BLaER1 (cell line): ENCODE results near the gene TGM1.
A peak's percentile ranks its signal among the peaks of the same experiment; 100 is the strongest.

Experiments
- H3K27ac ChIP-seq: shearing (Covaris generic); formaldehyde crosslinking; 2 replicates; pipeline ENCODE4 v1.8.1; 2022
- H3K27me3 ChIP-seq: shearing (Covaris generic); formaldehyde crosslinking; 2 replicates; pipeline ENCODE4 v1.8.1; 2022
- H3K36me3 ChIP-seq: shearing (Covaris generic); formaldehyde crosslinking; 2 replicates; pipeline ENCODE4 v1.8.1; 2022
- H3K4me1 ChIP-seq: shearing (Covaris generic); formaldehyde crosslinking; 2 replicates; pipeline ENCODE4 v1.8.1; 2022
- H3K4me2 ChIP-seq: shearing (Covaris generic); formaldehyde crosslinking; 2 replicates; pipeline ENCODE4 v1.8.1; 2022
- H3K4me3 ChIP-seq: shearing (Covaris generic); formaldehyde crosslinking; 2 replicates; pipeline ENCODE4 v1.8.1; 2022
- H3K9ac ChIP-seq: shearing (Covaris generic); formaldehyde crosslinking; 2 replicates; pipeline ENCODE4 v1.8.1; 2022
- H3K9me3 ChIP-seq: shearing (Covaris generic); formaldehyde crosslinking; 2 replicates; pipeline ENCODE4 v1.8.1; 2022
- H4K20me1 ChIP-seq: shearing (Covaris generic); formaldehyde crosslinking; 2 replicates; pipeline ENCODE4 v1.8.1; 2022
- Cebpa-rat ChIP-seq: shearing (Covaris generic); IDR thresholded peaks from 2 replicates; pipeline ENCODE4 v1.8.1; 2022

The TGM1 gene

GRCh38 chr14:24292118-24292807, 29.3 kb upstream of the TGM1 start:
- Histone ChIP-seq H3K9me3 (no peaks in the 10 kb centered on the region), H4K20me1 (no peaks in the 10 kb centered on the region), H3K9ac (no peak overlapping the region), H3K27me3 (no peaks in the 10 kb centered on the region), H3K4me2 (no peak overlapping the region), H3K36me3 (peaks cover 57% of the 10 kb centered on the region), H3K27ac (no peak overlapping the region), H3K4me3 (no peak overlapping the region), H3K4me1 (peaks cover 29% of the 10 kb centered on the region)
- TF ChIP-seq Cebpa-rat, result no peak

DNA sequence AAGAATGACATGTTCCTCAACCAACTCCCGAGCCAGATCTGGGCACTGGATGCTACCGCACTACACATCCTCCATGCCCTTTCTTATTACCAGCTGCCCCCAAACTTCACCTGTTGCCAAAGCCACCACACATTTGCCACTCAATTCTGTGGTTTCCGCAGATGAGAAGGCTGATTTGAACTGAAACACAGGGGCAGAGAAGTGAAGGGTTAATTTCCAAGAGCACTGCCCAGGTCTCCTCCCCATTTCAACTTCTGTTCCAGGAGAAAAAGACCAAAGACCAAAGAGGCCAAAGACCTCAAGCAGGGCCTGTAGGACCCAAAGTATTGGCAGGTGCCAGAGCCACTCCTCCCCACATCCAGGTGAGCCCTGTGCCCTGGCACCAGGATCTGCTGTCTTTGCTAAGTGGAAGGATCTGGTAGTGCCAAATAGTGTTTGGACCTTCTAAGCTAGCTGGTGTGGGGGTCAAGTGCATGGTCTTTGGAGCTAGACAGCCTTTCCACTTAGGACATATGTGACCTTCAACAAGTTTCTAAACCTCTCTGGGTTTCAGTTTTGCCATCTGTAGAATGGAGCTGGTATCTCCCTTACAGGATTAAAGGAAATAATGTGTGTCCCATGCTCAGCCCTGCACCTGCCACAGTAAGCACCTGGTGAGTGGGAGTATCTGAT, 28.6 kb upstream of the TGM1 start:
- peaks cover 24% of the 10 kb centered on the region for H3K4me1 ChIP-seq
- no peaks in the 10 kb centered on the region for H3K9me3 ChIP-seq
- no peak overlapping the region for H3K9ac ChIP-seq
- no peak overlapping the region for H3K4me3 ChIP-seq
- H3K27me3 ChIP-seq, result no peaks in the 10 kb centered on the region
- H3K4me2 ChIP-seq, result no peak overlapping the region
- H3K36me3 ChIP-seq, result peaks cover 57% of the 10 kb centered on the region
- no peak overlapping the region for H3K27ac ChIP-seq
- no peak for TF ChIP-seq Cebpa-rat
- no peaks in the 10 kb centered on the region for H4K20me1 ChIP-seq

- H3K9ac ChIP-seq, result no peak overlapping the region
- no peaks in the 10 kb centered on the region for H3K27me3 ChIP-seq
- no peak overlapping the region for H3K27ac ChIP-seq
- no peak overlapping the region for H3K4me2 ChIP-seq
- no peaks in the 10 kb centered on the region for H4K20me1 ChIP-seq
- no peak for TF ChIP-seq Cebpa-rat
- H3K36me3 ChIP-seq, result peaks cover 52% of the 10 kb centered on the region
- peaks cover 16% of the 10 kb centered on the region for H3K4me1 ChIP-seq
- no peak overlapping the region for H3K4me3 ChIP-seq
- no peaks in the 10 kb centered on the region for H3K9me3 ChIP-seq
Observed at GRCh38 chr14:24290746-24291145, 27.8 kb upstream of the TGM1 start.

- Histone ChIP-seq H4K20me1 (no peaks in the 10 kb centered on the region), H3K9me3 (no peaks in the 10 kb centered on the region), H3K36me3 (peaks cover 46% of the 10 kb centered on the region), H3K4me3 (no peak overlapping the region), H3K27me3 (no peaks in the 10 kb centered on the region), H3K4me1 (peaks cover 16% of the 10 kb centered on the region), H3K9ac (no peak overlapping the region), H3K4me2 (peak overlapping the region; percentile 4; the same call in 1 of the 2 replicates), H3K27ac (no peak overlapping the region)
- no peak for TF ChIP-seq Cebpa-rat
Observed at GRCh38 chr14:24289649-24290280, 26.8 kb upstream of the TGM1 start.

DNA sequence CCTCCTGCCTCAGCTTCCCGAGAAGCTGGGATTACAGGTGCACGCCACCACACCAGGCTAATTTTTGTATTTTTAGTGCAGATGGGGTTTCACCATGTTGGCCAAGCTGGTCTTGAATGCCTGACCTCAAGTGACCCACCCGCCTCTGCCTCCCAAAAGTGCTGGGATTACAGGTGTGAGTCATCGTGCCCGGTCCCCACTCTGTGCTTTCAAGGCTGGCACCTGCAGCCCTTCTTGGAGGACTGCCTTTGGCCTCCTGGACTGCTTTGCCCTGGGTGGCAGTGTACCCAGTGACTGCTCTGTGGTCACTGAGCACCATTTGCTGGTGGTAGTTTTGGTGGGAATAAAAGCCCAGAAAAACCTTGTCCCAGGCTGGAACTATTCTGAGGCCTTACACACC, 24.0 kb upstream of the TGM1 start:
- peaks cover 29% of the 10 kb centered on the region for H3K36me3 ChIP-seq
- H3K4me1 ChIP-seq, result peaks cover 16% of the 10 kb centered on the region
- no peak overlapping the region for H3K27ac ChIP-seq
- no peak overlapping the region for H3K9ac ChIP-seq
- no peak overlapping the region for H3K4me2 ChIP-seq
- no peak for TF ChIP-seq Cebpa-rat
- H3K27me3 ChIP-seq, result no peaks in the 10 kb centered on the region
- no peaks in the 10 kb centered on the region for H3K9me3 ChIP-seq
- no peaks in the 10 kb centered on the region for H4K20me1 ChIP-seq
- no peak overlapping the region for H3K4me3 ChIP-seq

- Histone ChIP-seq H3K27ac (no peak overlapping the region), H3K9me3 (no peaks in the 10 kb centered on the region), H3K4me2 (no peak overlapping the region), H4K20me1 (no peaks in the 10 kb centered on the region), H3K4me1 (peaks cover 16% of the 10 kb centered on the region), H3K27me3 (no peaks in the 10 kb centered on the region), H3K4me3 (no peak overlapping the region), H3K36me3 (peaks cover 13% of the 10 kb centered on the region; the same call in 1 of the 2 replicates), H3K9ac (no peak overlapping the region)
- TF ChIP-seq Cebpa-rat, result no peak
Observed at GRCh38 chr14:24285351-24285750, 22.4 kb upstream of the TGM1 start.

GRCh38 chr14:24284501-24285035, 21.6 kb upstream of the TGM1 start:
- no peak overlapping the region for H3K4me3 ChIP-seq
- H4K20me1 ChIP-seq, result no peaks in the 10 kb centered on the region
- H3K27me3 ChIP-seq, result no peaks in the 10 kb centered on the region
- peaks cover 5% of the 10 kb centered on the region; the same call in 1 of the 2 replicates for H3K36me3 ChIP-seq
- no peak overlapping the region for H3K9ac ChIP-seq
- no peak overlapping the region for H3K27ac ChIP-seq
- TF ChIP-seq Cebpa-rat, result no peak
- peaks cover 24% of the 10 kb centered on the region for H3K4me1 ChIP-seq
- no peak overlapping the region for H3K4me2 ChIP-seq
- no peaks in the 10 kb centered on the region for H3K9me3 ChIP-seq

- Histone ChIP-seq H3K36me3 (no peaks in the 10 kb centered on the region), H3K27ac (no peak overlapping the region), H4K20me1 (no peaks in the 10 kb centered on the region), H3K27me3 (no peaks in the 10 kb centered on the region), H3K9ac (no peak overlapping the region), H3K4me1 (peaks cover 30% of the 10 kb centered on the region), H3K4me3 (no peak overlapping the region), H3K4me2 (no peak overlapping the region), H3K9me3 (no peaks in the 10 kb centered on the region)
- no peak for TF ChIP-seq Cebpa-rat
Observed at GRCh38 chr14:24283796-24284460, 21.0 kb upstream of the TGM1 start.

DNA sequence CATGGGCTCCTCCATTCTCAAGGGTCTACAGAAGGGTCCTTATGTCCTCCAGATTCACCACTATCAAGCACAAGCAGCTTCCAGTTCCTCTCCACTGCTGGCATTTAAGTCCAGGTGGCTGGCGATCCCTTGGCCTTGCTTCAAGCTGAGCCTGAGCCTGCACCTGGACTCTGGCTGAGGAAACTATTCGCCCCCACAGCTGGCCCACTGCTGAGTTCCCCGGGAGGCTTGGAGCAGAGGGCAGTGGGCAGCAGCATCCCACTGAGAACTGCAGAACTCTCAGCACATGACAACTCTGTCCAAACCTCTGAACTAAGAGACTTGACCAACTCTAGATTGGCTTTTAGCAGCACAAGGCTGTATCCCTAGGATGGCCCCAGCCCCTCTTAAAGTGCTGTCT, 19.8 kb upstream of the TGM1 start:
- Histone ChIP-seq H3K9ac (no peak overlapping the region), H3K27ac (no peak overlapping the region), H3K9me3 (no peaks in the 10 kb centered on the region), H3K27me3 (no peaks in the 10 kb centered on the region), H4K20me1 (no peaks in the 10 kb centered on the region), H3K4me2 (no peak overlapping the region), H3K36me3 (no peaks in the 10 kb centered on the region), H3K4me3 (no peak overlapping the region), H3K4me1 (peaks cover 32% of the 10 kb centered on the region)
- no peak for TF ChIP-seq Cebpa-rat
